CD4-positive, alpha-beta T cell treated with Interleukin-1 beta for 1 hour (primary cell): Measurements from ENCODE around the gene RASAL2.
"Not testable (repeated sequence)": the region's sequence is repeated elsewhere in the genome, so short reads cannot be mapped to it uniquely, and the experiment has no call there.

Source experiments
- DNase-seq, 2 donors: peaks; one replicate each; pipeline ENCODE4 v3.0.0-alpha.2; 2020 to 2022

Gene RASAL2

GRCh38 chr1:178168536-178168935, 74.6 kb downstream of the RASAL2 start:
- DNase-seq = no peak

DNA sequence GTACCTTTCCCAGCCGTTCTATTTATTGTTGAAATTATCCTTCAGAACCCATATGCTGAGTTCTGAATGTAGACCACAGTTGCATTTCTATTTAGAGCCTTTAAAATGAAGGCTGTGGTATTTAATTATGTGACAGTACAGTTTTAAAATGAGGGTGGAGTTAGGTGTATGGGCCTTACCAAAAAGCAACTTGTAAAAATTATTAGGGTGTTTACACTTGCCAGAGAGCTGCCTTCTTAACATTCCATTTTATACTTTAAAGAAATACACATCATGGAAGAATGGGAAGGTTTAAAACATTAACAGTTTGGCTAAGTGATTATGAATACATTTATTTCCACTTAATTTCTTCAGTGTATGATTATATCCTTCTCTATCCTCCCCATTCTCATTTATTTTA, 75.7 kb downstream of the RASAL2 start:
- DNase-seq = no peak

DNA sequence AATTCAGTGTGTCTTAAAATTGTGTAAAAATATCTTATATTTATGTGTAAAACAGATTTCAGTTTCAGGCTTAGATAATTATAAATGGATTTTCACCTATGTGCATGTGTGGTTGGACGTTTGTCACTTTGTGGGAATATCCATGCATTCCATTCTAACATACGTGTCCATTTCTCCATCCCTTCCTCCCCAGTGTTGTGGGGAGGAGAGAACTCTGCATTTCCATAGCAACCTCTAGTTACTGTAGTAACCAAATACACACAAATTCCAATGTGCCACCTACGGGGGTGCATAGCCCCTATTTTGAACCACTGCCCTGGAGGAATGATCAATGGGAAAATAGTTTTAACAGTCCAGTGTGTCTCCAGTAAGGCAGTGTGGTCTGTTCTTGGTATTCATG, 79.0 kb downstream of the RASAL2 start:
- no peak for DNase-seq

DNA sequence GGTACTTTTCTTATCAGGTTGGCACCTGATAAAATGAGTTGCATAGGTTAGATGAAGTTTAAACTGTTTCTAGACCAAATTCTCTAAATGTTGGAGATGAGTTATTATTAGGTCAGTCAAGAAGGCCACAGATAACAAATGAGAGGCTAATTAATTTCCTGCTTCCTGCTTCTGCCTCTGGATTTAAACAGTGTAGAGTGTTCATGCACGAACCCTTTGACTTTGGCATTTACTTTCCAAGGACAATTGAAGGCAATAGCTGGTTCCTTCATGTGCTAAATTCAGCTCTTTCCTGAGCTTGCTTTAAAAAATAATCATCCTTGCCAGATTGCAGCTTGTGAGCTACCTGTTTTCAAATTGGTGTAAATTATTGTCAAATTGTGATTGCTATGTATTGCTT, 80.6 kb downstream of the RASAL2 start:
- DNase-seq = no peak

- DNase-seq = no peak
These were observed 86.5 kb downstream of the RASAL2 start for GRCh38 chr1:178180405-178180804.

- DNase-seq = no peak
These were observed 89.9 kb downstream of the RASAL2 start for GRCh38 chr1:178183796-178184195.

DNA sequence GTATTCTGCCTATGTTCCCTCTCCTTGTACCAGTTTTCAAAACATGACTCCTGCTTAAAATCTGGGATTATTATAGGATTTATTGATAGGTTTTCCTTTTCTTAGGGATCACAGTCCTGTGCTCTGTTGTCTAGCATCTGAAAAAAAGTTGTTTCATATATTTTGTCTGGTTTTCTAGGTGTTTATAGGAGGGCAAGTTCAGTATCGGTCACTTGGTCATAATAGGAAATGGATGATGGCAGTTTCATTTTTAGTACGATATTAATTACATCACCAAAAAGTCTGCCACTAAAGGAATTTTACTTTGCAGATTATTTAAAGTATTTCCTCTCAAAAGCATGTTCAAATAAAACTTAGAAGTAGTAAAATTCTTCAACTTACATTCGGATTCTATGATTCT, 94.4 kb downstream of the RASAL2 start:
- DNase-seq = no peak

DNA sequence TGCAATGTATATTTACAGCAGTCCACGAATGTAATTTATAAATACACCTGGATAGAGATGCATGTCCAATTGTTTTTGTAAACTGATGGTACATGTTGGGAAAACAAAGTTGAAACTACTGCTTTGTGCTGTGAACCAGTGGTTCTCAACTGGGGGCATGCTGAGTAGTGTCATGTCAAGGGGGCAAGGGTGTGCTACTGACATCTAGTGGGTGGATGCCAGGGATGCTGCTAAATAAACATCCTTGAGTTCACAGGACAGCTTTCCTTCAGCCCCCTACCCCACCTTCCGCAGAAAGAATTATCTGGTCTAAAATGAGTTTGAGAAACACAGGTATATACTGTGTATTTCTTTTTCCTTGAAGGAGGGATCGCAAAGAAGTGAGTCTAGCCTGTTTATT, 95.9 kb downstream of the RASAL2 start:
- no peak for DNase-seq

- no peak for DNase-seq
These were observed 97.0 kb downstream of the RASAL2 start for GRCh38 chr1:178190881-178191280.

- peak in 1 of 2 donors; percentile 3 for DNase-seq
These were observed 98.8 kb downstream of the RASAL2 start for GRCh38 chr1:178192686-178193085.

DNA sequence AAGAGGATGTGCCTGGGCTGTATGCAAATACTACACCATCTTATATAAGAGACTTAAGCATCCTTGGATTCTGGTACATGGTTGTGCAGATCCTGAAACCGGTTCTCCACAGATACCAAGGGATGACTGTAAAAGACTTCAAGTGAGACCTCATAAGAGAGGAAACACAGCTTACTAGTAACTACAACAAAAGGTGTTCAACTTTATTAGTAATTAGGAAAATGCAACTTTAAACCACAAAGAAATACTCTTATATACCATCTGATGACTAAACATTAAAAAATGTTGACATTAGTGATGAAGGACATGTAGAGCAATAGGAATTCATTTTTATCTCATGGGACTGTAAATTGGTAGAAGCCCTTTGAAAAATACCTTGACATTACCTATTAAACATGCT, 102.7 kb downstream of the RASAL2 start:
- DNase-seq = no peak

DNA sequence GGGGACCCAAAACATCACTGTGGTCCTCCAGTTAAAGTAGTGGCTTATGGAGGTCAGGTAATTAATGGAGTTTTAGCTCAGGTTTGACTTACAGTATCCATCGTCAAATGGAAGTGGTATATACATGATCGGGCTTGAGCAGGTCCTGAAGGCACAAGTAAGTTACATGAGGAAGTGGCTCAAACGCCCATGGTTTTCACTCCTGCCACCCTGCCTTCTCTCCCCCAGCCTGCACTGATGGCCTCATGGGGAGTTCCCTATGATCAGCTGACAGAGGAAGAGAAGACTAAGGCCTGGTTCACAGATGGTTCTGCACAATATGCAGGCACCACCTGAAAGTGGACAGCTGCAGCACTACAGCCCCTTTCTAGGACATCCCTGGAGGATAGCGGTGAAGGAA, 108.2 kb downstream of the RASAL2 start:
- not testable (repeated sequence) for DNase-seq

DNA sequence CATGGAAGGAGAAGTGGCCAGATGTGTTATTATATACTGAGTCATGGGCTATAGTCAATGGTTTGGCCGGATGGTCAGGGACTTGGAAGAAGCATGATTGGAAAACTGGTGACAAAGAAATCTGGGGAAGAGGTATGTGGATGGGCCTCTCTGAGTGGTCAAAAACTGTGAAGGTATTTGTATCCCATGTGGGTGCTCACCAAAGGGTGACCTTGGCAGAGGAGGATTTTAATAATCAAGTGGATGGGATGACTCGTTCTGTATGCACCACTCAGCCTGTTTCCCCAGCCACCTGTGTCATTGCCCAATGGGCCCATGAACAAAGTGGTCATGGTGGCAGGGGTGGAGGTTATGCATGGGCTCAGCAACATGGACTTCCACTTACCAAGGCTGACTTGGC, 108.6 kb downstream of the RASAL2 start:
- not testable (repeated sequence) for DNase-seq

DNA sequence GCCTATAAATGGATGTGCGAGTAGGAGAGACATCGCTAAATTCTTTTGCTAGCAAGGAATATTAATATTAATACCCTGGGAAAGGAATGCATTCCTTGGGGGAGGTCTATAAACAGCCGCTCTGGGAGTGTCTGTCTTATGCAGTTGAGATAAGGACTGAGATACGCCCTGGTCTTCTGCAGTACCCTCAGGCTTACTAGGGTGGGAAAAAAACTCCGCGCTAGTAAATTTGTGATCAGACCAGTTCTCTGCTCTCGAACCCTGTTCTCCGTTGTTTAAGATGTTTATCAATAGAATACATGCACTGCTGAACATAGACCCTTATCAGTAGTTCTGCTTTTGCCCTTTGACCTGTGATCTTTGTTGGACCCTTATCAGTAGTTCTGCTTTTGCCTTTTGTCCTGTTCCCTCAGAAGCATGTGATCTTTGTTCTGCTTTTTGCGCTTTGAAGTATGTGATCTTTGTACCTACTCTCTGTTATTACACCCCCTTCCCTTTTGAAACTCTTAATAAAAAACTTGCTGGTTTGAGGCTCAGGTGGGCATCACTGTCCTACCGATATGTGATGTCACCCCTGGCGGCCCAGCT, 114.5 kb downstream of the RASAL2 start:
- not testable (repeated sequence) for DNase-seq

DNA sequence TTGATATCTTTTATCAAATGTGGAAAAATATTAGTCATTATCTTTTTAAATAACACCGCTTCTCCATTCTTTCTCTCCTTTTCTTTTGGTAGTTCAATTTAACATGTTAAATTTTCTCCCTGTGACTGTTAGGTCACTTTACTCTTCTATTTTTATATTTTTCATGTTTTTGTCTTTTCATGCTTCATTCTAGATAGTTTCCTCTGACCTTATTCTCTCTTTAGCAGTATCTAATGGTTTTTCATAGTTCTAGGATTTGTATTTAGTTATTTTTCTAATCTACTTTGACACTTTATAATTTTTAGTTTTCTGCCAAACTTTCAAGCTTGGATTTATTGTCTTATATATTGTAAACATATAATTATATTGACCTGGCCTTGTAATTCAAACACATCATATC, 116.0 kb downstream of the RASAL2 start:
- no peak for DNase-seq

GRCh38 chr1:178218550-178218949, 124.6 kb downstream of the RASAL2 start:
- DNase-seq = no peak

DNA sequence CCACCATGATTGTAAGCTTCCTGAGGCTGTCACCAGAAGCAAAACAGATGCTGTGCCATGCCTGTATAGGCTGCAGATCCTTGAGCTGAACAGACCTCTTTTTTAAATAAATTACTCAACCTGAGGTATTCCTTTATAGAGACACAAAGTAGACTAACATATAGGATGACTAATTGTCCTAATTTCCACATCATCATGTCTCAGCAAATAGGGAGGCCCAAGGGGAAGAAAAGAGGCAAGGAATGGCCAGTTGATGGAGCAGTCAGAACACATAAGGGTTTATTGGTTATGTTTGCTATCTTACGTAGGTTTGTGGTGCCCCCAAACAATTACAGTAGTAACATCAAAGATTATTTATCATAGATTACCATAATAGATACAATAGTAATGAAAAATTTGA, 126.2 kb downstream of the RASAL2 start:
- DNase-seq = no peak

DNA sequence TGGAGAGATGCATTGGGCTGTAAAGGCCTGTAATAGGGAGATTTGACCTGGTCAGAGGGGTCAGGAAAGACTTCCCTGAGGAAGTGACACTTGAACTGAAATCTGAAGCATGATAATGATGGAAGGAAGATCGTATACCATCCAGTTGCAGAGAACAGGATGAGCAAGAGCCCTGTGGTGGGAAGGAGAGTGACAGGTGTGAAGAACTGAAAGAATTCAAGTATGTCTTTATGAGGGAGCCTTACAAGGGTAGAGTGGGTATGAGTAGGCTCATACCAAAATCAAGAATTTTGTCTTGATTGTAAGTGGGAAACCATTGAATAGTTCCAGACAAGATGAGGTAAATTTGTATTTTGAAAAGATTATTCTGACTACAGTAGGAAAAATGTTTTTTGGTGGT, 129.4 kb downstream of the RASAL2 start:
- DNase-seq = no peak

DNA sequence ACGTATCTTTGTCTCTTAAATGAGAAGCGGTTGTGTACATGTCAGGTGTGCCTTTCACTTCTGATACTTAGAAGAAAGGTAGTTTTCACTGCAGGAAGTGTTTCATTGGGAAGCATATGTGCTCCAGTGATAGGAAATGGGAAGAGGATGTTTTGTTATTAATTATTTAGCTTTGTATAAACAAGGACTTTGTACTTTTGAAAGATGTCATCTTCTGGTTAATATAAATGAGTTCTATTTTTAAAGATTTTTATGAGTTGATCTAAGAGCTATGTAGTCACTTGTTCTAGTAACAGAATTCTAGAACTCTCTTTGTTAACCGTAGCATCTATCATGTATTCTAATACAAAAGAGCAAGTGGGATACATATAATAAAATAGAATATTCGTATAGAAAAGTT, 130.5 kb downstream of the RASAL2 start:
- no peak for DNase-seq

DNA sequence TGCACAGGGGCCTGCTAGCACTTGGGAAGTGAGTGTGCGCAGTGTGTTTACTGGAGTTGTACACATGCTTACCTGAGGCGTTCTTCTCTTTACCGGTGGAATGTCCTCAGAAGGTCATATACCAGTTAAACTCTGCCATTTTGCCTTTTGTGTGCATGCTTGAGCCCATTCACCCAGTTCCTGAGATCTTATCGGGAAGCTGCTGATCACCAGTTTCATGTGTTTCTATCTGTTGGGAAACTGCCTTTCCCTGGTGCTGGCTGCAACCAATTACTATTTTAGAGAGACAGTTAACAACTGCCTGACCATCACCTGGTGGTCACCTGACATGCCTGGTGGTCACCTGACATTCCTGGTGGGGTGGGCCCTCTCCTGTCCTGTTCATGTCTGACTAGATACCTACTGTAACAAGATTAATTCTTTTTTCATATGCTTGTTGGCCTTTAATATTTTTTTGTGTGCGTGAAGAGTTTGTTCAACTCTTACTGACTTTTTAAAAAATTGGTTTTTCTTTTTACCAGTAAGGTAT, 137.0 kb downstream of the RASAL2 start:
- DNase-seq = no peak

DNA sequence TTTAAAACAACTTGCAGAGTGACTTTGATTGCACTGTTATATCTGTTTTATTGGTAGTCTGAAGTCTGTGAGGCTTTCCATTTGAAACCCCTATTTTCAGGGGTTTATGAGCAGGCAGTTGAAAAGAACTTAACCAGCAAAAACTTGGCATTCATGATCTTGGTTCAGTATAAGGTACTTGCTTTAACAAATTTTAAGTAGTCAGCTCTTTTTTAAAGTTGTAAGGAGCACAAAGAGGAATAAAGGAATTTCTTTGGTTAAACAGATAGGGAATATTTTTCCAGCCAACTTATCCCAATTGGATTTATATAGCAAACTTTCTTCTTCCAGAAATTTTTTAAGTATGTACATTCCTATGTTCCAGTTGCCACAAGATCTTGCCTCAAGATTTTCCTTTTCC, 138.2 kb downstream of the RASAL2 start:
- no peak for DNase-seq

DNA sequence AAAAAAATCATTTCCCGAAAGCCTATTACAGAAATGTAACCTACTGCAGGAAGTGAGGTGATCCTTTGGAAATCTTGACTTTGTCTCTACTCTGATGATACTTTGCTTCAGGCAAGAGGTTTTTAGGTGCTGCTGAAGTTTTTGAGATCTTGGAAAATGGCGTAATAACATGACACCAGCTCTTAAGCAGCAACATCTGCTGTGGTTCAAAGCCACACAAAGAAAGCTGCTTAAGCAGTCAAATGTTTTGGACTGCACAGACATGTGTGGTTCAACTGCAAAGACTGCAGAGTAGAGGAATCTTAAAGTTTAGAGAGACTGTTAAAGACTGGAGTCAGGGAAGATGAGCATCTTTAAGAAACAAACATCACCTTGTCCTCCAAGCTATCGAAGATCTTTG, 139.0 kb downstream of the RASAL2 start:
- DNase-seq = no peak

DNA sequence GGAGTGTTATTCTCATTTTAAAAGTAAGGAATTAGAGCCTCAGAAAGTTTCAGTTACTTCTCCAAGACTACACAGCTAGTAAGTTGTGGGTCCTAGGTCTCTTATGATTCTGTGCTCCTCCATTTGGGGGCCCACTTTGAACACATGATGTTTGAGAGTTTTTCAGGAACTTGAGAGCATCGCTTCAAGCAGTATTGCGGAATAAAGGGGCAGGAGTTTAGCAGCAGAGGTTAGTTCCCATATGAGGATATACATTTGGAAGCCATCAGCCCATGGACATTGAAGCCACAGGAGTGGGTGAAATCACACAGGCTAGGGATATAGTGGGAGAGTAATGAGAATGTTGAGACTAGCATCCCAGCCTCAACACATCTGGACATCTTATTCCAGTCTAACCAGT, 143.2 kb downstream of the RASAL2 start:
- no peak for DNase-seq

GRCh38 chr1:178238722-178239510, 145.0 kb downstream of the RASAL2 start:
- DNase-seq = no peak

GRCh38 chr1:178241057-178241456, 147.2 kb downstream of the RASAL2 start:
- no peak for DNase-seq
